ENCODE measurements around the gene ATP2C1.

DNA sequence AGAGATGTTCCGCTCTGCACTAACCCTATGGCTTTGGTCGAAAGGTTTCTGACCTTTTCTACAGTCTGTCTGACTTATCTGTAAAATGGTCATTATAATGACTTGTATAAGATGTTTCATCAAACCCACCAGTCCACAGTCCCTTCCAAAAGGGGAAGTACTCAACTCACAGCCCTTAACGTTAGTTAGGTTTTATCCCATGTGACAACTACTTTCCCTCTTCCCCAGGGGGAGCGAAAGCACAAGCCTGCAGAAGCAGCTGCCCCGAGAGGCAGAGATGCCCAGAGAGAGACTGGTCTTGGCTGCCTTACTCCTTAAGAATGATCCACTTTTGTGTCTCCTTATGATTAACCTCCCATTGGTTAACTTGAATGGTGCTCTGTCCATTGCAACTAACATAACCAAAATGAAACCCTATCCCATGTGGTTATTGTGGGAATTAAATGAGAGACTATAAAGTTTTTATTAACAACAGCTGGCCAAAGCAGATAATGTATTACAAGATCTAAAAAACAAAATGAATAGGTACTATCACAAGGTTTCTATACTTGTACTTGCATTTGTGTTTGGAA is 126.3 kb downstream of the ATP2C1 start:
- TF ChIP-seq RAD21 (IDR thresholded peaks at IDR 0.05; ENCODE audit: low read length), result no peak
- no peak for TF ChIP-seq SMC3 (IDR thresholded peaks at IDR 0.05; ENCODE audit: low read depth, low read length)
- no peak for TF ChIP-seq MAZ (IDR thresholded peaks at IDR 0.05; ENCODE audit: borderline replicate concordance, low read depth, low read length)
- TF ChIP-seq, protein P1, sequence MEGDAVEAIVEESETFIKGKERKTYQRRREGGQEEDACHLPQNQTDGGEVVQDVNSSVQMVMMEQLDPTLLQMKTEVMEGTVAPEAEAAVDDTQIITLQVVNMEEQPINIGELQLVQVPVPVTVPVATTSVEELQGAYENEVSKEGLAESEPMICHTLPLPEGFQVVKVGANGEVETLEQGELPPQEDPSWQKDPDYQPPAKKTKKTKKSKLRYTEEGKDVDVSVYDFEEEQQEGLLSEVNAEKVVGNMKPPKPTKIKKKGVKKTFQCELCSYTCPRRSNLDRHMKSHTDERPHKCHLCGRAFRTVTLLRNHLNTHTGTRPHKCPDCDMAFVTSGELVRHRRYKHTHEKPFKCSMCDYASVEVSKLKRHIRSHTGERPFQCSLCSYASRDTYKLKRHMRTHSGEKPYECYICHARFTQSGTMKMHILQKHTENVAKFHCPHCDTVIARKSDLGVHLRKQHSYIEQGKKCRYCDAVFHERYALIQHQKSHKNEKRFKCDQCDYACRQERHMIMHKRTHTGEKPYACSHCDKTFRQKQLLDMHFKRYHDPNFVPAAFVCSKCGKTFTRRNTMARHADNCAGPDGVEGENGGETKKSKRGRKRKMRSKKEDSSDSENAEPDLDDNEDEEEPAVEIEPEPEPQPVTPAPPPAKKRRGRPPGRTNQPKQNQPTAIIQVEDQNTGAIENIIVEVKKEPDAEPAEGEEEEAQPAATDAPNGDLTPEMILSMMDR (conservative IDR thresholded peaks at IDR 0.05; ENCODE audit: low read depth, low read length), result no peak
- no peak for TF ChIP-seq POLR2A (IDR thresholded peaks at IDR 0.05; ENCODE audit: low read depth, low read length)
- TF ChIP-seq MXI1 (IDR thresholded peaks at IDR 0.05; ENCODE audit: borderline replicate concordance, low read depth, low read length), result no peak
- TF ChIP-seq RCOR1 (IDR thresholded peaks at IDR 0.05; ENCODE audit: insufficient replicate concordance, low read length), result no peak
- TF ChIP-seq, protein P2, sequence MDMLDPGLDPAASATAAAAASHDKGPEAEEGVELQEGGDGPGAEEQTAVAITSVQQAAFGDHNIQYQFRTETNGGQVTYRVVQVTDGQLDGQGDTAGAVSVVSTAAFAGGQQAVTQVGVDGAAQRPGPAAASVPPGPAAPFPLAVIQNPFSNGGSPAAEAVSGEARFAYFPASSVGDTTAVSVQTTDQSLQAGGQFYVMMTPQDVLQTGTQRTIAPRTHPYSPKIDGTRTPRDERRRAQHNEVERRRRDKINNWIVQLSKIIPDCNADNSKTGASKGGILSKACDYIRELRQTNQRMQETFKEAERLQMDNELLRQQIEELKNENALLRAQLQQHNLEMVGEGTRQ (IDR thresholded peaks at IDR 0.05; ENCODE audit: low read depth, low read length), result no peak
- TF ChIP-seq CHD1 (IDR thresholded peaks at IDR 0.05; ENCODE audit: low read depth, low read length), result no peak
- TF ChIP-seq, protein P3, sequence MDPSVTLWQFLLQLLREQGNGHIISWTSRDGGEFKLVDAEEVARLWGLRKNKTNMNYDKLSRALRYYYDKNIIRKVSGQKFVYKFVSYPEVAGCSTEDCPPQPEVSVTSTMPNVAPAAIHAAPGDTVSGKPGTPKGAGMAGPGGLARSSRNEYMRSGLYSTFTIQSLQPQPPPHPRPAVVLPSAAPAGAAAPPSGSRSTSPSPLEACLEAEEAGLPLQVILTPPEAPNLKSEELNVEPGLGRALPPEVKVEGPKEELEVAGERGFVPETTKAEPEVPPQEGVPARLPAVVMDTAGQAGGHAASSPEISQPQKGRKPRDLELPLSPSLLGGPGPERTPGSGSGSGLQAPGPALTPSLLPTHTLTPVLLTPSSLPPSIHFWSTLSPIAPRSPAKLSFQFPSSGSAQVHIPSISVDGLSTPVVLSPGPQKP (IDR thresholded peaks at IDR 0.05; ENCODE audit: borderline replicate concordance, low read depth, low read length), result no peak
- TF ChIP-seq RFX5 (IDR thresholded peaks at IDR 0.05; ENCODE audit: low read depth, low read length), result no peak
- no peak for TF ChIP-seq FOS (IDR thresholded peaks at IDR 0.05; ENCODE audit: low read depth, low read length)

Measured in IMR-90 (cell line).